Activated CD8-positive, alpha-beta memory T cell treated with anti-CD3 and anti-CD28 coated beads for 24 hours (primary cell): ENCODE measurements around the gene GOLGA6D.
"Not testable (repeated sequence)": the region's sequence is repeated elsewhere in the genome, so short reads cannot be mapped to it uniquely, and the experiment has no call there.

ENCODE experiments used
- DNase-seq: peaks from one replicate; pipeline ENCODE4 v3.0.0-alpha.2; 2020

GOLGA6D gene, protein sequence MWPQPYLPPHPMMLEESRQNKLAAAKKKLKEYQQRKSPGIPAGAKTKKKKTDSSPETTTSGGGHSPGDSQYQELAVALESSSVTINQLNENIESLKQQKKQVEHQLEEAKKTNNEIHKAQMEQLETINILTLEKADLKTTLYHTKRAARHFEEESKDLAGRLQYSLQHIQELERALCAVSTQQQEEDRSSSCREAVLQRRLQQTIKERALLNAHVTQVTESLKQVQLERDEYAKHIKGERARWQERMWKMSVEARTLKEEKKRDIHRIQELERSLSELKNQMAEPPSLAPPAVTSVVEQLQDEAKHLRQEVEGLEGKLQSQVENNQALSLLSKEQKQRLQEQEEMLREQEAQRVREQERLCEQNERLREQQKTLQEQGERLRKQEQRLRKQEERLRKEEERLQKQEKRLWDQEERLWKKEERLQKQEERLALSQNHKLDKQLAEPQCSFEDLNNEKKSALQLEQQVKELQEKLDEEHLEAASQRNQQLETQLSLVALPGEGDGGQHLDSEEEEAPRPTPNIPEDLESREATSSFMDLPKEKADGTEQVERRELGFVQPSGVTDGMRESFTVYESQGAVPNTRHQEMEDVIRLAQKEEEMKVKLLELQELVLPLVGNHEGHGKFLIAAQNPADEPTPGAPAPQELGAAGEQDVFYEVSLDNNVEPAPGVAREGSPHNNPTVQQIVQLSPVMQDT

DNA sequence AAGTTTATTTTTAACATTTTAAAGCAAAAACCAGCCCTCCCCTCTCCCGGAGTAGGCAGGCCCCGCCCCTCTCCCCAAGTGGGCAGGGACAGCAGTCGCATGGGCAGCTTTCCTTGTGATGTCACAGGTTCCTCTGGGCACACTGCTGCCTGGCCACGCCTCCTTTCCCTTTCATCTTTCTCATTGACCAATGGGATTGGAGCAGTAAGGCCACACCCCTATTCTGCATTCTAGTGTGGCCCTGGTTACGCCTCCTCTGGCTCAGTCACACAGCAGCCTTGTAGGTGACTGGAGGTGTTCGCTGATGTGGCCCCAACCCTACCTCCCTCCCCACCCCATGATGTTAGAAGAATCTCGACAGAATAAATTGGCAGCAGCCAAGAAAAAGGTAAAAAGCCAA lies at the start of gene GOLGA6D:
GOLGA6D (plus strand) TSS at position 264 of the 400 bp plus-strand sequence; CDS start at position 305, 41 bp downstream.
- DNase-seq: not testable (repeated sequence)

DNA sequence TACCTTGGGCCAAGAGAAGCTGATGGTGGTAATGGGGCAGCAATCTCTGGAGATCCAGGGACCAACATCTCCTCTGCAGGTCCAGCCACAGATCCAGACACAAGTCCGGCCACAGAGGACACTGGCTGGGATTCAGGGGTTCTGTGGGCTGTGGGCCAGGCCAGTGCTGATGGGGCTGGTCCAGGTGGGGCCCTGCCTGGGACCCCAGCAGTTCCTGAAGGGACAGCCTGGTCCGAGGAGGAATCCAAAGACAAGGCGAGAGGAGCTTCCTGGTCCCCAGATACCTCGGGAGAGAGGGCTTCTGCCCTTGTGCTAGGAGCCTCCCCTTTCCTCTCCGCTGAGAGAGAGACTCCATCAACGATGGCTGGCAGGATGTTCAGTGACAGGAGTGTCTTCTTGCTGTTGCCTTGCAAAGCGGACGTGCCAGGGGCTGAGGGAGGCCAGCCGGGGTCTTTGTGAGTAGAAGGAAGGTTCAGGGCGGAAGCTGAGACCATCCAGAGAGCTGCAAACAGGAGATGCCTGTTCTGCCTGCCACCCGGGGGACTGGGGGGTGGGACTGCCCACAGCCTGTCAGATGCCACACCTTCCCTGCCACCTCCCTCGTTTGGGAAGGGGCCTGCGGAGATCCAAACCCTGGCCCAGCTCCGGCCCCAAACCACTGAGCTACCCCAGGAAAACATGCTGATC lies 49.0 kb upstream of the GOLGA6D start:
- DNase-seq: no peak

DNA sequence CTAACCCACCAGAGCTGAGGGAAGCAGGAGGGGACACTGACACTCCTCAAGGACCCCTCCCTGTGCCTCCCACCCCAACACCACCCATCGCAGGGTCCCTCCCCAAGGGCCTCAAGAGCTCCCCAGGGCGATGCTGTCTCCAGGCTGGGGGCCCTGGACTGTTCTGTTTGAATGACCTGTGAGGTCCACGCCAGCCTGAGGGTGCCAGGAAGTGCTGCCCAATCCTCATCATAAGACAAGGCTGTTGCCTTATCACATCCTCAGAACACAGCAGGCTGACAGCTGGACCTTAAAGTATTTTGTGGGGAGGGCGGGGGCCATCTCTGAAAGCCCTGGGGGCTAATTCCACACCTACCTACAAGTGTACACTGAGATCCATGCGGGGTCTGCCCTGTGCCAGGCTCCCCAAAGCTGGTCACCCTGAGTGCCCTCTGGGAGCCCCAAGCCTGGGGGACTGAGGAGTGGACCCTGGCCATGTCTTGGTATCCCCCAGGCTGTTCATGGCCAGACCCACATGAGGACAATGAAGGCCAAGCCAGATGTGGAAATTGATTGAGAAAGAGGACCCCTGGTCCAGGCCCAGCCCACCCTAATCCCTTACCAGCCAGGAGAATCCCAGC lies 48.3 kb upstream of the GOLGA6D start:
- DNase-seq: no peak

DNA sequence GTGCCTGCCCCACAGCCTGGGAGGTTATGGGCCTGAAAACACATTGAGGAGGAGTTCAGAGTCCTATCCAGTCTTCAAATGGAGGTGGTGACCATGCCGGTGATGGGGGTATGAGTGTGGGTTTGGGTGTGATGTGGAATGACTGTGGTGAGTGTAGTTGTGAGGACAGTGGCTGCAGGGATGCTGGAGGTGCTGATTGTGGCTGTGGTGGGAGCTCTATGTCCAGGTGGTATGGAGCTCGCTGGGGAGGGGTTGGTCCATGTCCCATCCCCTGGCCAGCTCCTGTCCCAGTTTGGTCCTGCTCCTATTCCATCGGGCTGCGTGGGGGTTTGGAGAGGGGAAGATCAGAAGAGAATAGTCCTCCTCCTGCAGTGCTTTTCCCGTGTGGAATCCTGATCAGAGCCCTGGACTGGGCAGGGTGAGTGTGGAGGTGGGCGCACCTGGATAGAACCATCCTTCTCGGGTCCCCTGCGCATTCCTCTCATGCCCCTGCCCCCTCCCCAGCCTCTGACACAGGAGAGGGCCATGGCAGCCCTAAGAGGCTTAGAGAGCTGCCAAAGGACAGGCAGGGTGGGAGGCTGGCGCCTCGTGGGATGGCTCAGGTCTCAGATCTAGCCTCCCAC lies 47.5 kb upstream of the GOLGA6D start:
- no peak for DNase-seq

DNA sequence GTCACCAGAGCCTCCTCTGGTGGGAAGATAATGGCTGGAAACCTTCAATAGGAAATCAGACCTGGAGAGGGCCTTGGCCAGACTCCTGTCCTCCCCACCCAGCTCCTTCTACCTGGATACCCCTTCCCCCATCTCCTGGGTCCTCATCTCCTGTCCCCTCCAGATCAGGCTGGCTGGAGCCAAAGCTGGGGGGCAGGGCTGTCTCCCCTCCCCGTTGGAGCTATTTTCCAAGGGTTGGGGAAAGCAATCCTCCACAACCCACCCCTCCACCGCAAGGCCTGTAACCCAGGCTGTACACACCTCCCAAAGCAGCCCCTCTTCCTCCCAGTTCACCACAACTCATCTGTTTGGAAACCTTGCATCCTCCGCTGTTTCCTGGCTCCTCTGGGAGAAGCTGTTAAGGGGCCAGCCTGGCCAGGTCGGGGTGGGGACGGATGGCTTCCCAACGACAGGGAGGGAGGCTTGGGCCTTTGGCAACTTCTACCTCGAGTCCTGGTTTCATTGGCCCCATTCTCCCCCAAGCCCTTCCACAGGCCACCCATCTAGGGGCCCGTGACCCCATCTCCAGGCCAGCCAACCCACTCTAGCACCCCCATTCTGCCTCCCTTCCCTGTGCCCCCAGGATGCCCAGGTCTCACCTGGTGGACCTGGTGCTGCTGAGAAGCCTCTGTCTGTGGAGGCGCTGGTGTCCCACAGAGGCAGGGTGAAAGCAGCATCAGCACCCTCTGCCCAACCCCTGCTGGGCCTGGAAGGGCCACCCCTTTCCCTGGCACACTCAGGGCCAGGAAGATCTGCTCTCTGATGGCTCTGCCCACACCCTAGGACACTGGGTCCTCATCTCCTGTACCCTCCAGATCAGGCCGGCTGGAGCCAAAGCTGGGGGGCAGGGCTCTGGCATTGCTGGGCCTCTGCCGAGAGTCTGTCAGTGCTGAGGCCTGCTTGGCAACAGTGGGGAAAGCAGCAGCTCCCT lies 46.6 kb upstream of the GOLGA6D start:
- DNase-seq: no peak

DNA sequence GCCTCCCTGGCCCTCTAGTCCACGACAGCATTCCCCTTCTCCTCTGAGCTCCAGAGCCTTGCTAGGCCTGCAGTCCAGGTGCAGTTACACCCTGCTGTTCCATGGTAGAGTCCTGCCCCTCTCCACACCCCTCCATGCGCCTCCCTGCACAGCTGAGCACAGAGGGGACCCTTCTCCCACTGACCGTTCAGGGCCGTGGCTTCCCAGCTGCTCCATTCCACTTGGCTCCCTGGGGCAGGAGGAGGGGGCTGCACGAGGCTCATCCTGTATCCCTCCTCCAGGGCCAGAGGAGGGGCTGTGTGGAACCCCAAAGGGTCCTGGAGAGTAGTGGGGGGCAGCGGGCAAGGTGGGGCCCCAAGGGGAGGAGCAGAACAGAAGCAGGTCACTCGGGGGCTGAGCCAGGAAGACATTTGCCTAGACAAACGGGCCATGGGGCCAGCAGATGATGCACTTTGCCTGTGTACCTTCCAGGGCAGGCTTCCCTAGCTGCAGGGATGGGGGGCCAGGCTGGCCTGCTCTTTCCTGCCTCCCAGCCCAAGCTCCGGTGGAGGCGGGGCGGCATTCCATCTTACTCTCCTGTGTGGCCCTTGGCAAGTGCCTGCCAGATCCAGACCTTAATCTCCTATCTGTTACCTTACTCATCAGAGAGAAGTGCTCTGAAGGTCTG lies 45.2 kb upstream of the GOLGA6D start:
- DNase-seq: no peak

DNA sequence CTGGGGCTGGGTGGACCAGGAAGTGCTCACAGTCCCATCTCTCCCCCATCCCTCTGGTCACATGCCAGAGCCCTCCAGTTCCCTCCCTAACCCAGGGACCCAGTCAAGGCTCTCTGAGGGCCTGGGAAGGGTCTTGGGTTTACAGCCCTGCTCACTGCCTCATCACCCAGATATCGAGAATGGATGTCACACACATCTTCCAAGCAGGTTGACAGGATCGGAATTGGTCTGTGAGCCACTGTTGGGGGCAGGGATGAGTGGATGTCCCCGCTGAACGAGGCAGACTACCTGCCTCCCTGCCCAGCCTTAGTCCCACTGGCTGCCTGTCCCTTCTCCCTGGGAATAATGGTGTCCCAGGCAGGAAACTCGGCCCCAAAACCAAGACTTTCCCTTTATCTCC lies 44.5 kb upstream of the GOLGA6D start:
- no peak for DNase-seq

DNA sequence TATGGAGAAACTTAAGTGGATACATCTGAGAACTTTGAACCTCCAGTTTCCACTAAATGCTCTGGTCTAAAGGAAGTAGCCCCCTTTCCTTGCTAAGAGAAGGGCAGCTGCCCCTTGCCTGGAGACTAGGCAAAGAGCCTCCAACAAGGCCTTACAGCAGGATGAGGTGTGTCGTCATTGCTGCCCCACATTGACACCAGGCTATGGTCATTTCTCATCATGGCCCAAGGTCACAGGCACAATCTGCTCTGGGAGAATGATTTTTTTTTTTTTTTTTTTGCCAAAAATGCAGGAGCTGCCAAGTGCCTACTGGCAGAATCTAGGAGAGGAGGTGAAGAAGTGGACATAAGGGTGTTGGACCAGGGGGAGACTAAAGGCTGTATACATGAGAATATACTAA lies 36.9 kb upstream of the GOLGA6D start:
- DNase-seq: not testable (repeated sequence)

DNA sequence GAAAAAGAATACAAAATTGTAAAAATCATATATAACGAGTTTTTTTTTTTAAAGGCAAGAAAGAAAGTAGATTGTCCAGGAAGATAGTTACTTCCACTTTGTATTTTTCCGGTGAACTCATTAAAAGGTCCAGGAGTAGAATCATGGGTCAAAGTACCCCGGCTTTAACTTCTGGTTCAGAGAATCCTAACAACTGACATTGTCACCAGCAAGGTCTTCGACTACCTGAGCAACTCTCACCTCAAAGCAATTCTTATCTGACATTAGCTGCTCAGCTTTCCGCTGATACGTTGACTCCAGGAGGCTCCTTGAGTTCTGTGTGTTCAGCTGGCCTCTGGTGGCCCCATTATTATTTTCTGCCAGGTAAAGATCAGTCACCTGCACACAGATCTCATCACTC lies 33.6 kb upstream of the GOLGA6D start:
- DNase-seq: not testable (repeated sequence)

DNA sequence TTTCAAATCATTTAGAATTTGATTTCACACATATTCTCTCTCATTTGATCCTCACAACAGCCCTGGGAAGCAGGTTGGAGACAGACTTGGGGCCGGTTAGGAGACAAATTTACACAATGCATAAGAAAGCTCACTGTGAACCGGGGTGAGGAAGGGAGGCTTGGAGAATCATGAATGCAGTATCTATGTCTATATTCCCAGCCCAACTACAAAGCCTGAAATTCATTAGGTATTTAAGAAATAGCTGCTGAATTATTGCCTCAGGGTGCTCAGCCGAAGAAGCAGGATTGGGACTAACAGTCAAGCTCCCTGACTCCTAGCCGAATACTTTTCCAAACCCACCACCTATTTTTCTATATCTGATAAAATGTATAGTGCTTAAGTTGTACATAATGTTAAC lies 32.9 kb upstream of the GOLGA6D start:
- no peak for DNase-seq

DNA sequence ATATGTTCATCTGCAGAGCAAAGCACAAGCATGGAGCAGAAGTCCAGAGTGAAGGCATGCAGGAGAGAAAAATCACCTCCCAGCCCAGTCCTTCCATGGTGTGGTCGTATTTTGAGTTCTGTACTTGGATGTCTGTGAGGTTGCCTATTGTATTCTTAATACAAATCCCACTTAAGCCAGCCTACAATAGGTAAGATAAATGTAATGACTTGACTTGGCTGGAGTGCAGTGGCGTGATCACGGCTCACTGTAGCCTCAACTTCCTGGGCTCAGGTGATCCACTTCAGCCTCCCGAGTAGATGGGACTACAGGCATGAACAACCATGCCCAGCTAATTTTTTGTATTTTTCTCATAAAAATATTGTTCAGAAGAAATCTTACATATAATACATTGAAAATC lies 31.3 kb upstream of the GOLGA6D start:
- DNase-seq: not testable (repeated sequence)

DNA sequence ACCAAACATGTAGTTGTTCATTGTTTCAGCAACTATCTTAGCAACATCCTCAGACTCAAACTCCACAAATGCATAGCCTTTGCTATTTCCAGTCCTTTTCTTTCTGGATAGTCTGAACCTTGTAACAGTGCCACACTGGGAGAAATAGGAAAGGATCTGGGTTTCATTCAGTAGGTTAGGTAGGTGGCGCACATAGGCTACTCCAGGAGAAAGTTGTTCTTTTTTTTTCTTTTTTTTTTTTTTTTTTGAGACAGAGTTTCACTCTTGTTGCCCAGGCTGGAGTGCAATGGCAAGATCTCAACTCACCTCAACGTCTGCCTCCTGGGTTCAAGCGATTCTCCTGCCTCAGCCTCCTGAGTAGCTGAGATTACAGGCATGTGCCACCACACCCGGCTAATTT lies 30.4 kb upstream of the GOLGA6D start:
- not testable (repeated sequence) for DNase-seq

DNA sequence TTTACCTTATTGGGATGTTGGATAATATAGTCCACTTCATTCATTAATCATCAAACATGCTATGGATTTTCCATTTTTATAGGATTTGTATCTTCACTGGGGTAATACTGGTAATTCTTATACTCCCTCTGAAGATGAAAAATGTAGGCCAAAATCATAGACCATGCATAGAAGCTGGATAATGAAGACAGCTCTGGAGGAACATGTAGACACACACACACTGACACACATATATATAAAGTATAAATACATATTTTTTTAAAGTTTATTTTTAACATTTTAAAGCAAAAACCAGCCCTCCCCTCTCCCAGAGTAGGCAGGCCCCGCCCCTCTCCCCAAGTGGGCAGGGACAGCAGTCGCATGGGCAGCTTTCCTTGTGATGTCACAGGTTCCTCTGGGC lies 24.6 kb upstream of the GOLGA6D start, which contains the start of gene GOLGA6C:
GOLGA6C (plus strand) TSS at position 301 of the 400 bp plus-strand sequence. CDS start 265 bp downstream, outside the sequence.
- not testable (repeated sequence) for DNase-seq

DNA sequence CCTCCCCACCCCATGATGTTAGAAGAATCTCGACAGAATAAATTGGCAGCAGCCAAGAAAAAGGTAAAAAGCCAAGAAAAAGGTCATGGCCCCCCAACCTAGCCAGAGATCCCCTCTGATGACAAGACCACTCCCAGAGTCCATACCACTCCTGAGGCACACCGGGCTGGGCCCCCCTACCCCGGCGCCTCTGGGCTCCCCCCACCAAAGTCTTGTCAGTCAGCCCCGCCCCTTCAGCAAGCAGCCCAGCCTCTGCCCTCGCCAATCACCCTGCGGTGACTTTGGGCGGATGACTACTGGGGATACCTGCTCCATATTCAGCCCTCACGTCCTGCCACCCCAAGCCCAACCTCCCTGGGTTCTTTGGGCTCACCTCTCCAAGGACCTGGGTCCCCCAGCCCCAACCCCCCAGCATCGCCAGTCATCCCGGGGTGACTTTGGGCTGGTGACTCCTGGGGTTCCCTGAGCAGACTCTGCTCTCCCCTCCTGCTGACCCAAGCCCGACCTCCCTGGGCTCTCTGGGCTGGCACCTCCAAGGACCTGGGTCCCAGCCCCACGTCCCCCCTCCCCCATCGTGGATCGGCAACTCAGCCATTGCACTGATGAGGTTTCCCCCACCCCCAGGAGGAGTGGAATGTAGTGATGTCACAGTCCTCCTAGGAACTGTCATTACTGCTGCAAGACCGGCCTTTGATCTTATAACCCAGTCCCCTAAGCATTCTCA lies 23.9 kb upstream of the GOLGA6D start:
- DNase-seq: not testable (repeated sequence)

DNA sequence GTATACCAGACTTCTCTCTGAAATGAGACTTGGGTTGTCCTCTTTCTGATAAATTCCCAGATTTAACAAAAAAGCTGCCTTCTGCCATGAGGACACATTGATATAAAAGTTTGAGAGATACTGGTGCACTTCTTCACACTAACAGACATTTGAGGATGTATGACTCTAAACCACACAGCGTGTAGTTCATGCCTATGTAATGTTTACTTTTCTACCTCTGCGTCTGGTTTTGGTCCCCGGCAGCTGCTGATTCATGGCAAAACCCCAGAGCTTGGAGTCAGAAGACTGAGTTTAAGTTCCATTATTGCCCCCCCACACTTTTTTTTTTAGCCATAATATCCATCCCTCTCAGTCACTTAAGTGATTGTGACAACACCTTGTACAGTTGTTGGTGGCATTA lies 22.8 kb upstream of the GOLGA6D start:
- DNase-seq: not testable (repeated sequence)

DNA sequence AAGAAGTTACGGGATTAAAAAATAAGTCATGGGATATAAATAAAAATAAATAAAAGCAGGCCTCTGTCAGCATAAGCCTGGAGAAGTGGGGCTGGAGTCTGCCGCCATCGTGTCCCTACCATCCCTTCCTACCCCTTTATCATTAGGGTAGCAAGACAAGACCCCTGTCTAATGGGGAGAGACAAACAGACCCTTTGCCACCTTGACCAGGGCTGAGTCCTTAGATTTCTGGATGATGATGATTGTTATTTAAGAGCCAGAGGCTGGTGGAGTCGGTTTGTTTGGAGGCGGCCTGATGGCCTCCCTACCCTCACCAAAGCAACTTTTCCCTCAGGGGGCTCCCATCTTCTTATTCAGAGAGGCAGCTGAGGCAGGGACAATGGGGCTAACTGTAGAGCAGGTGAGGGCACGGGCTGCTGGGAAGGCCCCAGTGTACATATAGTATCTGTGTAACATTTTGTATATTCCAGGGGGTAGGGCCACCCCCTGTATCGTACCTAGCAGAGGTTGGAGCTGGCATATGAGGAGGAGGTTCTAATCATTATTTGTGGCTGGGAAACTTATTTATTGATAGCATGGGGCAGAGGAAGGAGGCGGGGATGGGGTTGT lies 8.8 kb upstream of the GOLGA6D start:
- not testable (repeated sequence) for DNase-seq

DNA sequence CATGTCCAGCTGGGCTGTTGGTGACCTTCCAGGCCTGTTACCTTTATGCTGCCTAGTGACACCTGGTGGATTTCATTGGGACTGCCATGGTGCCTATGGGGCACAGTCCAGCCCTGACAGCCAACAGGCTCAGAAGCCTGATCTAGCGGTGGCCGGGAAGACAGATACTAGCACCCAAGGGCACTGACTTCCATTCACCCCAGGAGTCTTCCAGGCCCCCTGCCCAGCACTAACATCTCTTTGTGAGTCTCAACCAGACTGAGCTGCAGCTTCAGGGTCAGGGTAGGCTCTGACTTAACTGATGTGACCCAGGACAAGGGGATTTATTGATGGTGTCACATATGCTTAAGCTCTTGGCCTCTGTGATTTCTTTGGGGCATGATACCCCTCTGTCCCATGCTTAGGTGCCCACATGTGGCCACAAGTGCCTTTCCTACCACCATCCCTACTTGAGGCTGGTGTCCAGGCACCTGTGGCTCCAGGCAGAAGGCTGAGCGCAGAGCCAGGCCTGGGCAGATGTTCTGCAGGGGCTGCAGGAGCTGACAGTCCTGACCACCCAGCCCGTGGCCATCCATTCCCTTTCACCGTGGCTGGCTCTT lies 8.0 kb upstream of the GOLGA6D start:
- peak; percentile 87 for DNase-seq

DNA sequence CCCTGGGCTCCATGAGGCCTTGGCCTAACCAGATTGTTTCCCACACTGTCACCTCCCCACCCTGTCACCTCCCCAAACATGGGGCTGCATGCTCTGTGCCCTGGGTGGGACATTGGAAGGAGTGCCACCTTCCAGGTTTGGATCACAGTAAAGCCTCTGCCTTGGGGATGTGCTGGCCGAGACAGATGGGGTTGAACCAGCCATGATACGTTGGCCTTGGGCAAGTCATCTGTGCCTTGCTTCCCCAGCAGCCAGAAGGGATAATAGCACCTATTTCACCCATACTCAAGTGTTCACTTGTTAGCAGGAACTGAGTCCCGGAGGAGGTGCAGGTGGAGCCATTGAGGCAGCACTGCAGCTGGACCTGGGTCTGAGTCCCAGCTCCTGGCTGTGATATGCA lies 7.0 kb upstream of the GOLGA6D start:
- not testable (repeated sequence) for DNase-seq

DNA sequence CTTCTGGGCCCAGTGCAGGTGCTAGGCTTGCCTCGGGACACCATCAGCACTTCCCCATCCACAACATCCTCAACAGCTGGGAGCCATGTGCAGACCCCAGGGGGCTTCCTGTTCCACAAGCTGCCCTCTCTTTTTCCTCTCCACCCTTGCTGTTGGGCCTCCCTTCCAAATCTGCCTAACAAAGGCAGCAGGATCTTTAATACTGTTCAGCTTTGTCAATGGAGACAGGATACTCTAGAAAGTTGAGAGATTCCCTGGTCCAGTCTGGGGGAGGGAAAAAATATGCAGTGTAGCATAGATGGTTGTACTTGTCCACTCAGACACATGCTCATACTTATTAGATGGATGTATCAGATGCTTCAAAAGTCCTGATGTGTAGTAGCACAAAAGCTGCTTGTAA lies 4.1 kb upstream of the GOLGA6D start:
- DNase-seq: not testable (repeated sequence)
